Caco-2 (cell line): ENCODE measurements around the gene SDCCAG8. TPM values are rescaled to one million over a fixed set of nuclear protein-coding genes. Genes with fewer than 3 reads are reported as not detected.

ENCODE experiments used
- BruUV-seq: library from RNA; stranded (reverse); fragments of 400-500 nt; replicated peaks from 2 replicates; lab custom pipeline; 2021; lab: Mats Ljungman, UMichigan
- CTCF ChIA-PET: fragments of 300-600 bp; sonication (Branson Sonifier 250); formaldehyde crosslinking; loops from one replicate; lab custom pipeline; 2022; ENCODE audit warnings: antibody characterized with exemption; lab: Charles Lee
- POLR2A ChIA-PET: fragments of 300-600 bp; sonication (Branson Sonifier 250); formaldehyde crosslinking; loops from one replicate; lab custom pipeline; 2022; ENCODE audit warnings: antibody characterized with exemption; lab: Charles Lee
- DNase-seq, 2 experiments: peaks; one replicate each; pipeline versions ENCODE4 v3.0.0 to v3.0.0-alpha.2; 2020 to 2022
- H3K27me3 ChIP-seq: replicated peaks from 2 replicates; pipeline ENCODE4 v1.6.0; 2011; ENCODE audit warnings: low read length; ENCODE audit not compliant: control insufficient read depth, insufficient read depth
- H3K36me3 ChIP-seq: 2 replicates; pipeline ENCODE4 v1.5.1; 2011; ENCODE audit warnings: low read length; ENCODE audit not compliant: control insufficient read depth, insufficient read depth
- H3K4me1 ChIP-seq: fragments of 250-450 bp; sonication (Bioruptor Pico); 2 replicates; pipeline ENCODE4 v1.5.1; 2020; ENCODE audit warnings: mild to moderate bottlenecking
- H3K4me3 ChIP-seq: 2 replicates; pipeline ENCODE4 v1.5.1; 2011; ENCODE audit warnings: low read depth, mild to moderate bottlenecking, control low read depth, low read length
- H3K9me3 ChIP-seq: fragments of 250-450 bp; sonication (Bioruptor Pico); 2 replicates; pipeline ENCODE4 v1.5.1; 2020; ENCODE audit warnings: mild to moderate bottlenecking, moderate library complexity
- H3K27ac Mint-ChIP-seq: one replicate; pipeline ENCODE4 v1.8.0; 2022; ENCODE audit warnings: mixed read lengths; ENCODE audit not compliant: unreplicated experiment
- H3K27me3 Mint-ChIP-seq: one replicate; pipeline ENCODE4 v1.8.0; 2022; ENCODE audit warnings: mixed read lengths; ENCODE audit not compliant: insufficient read depth, unreplicated experiment
- H3K36me3 Mint-ChIP-seq: one replicate; pipeline ENCODE4 v1.8.0; 2022; ENCODE audit warnings: mild to moderate bottlenecking, mixed read lengths; ENCODE audit not compliant: insufficient read depth, unreplicated experiment
- H3K4me1 Mint-ChIP-seq: one replicate; pipeline ENCODE4 v1.8.0; 2022; ENCODE audit warnings: low read depth, mixed read lengths; ENCODE audit not compliant: unreplicated experiment
- H3K4me3 Mint-ChIP-seq: one replicate; pipeline ENCODE4 v1.8.0; 2022; ENCODE audit warnings: mild to moderate bottlenecking, moderate library complexity, mixed read lengths; ENCODE audit not compliant: unreplicated experiment
- H3K9me3 Mint-ChIP-seq: one replicate; pipeline ENCODE4 v1.8.0; 2022; ENCODE audit warnings: mixed read lengths; ENCODE audit not compliant: unreplicated experiment
- CTCF ChIP-seq, 2 experiments: fragments of 200-600 bp in 1 of 2; IDR thresholded peaks; 1 replicate in 1 of 2; 2 replicates in 1 of 2; pipeline versions ENCODE4 v1.5.1 to v1.8.0; 2011 to 2022; ENCODE audit warnings: antibody characterized with exemption in 1 of 2, control low read depth in 1 of 2, inconsistent platforms in 1 of 2, low read depth in 1 of 2, low read length in 1 of 2, mild to moderate bottlenecking in 1 of 2, moderate library complexity in 1 of 2; ENCODE audit not compliant: insufficient read depth in 1 of 2, severe bottlenecking in 1 of 2, unreplicated experiment in 1 of 2
- intact Hi-C: fragments of 100-400 bp; cut with micrococcal nuclease; formaldehyde crosslinking; loops from one replicate; pipeline ENCODE4 v1.10.0; 2022; ENCODE audit not compliant: unreplicated experiment
- total RNA-seq: library from RNA; stranded (reverse); gene quantifications from 2 replicates; pipeline ENCODE4 v1.2.3, GENCODE V29; 2022

SDCCAG8 gene
- total RNA-seq, 1 experiment from 2014 or later = 23.0 TPM

- DNase-seq = no peak
- Mint-ChIP-seq H3K4me1 (no peaks in the 10 kb centered on the region), H3K36me3 (no peaks in the 10 kb centered on the region), H3K27ac (no peak overlapping the region), H3K9me3 (no peaks in the 10 kb centered on the region), H3K4me3 (no peak overlapping the region), H3K27me3 (no peaks in the 10 kb centered on the region)
- Histone ChIP-seq H3K36me3 (no peaks in the 10 kb centered on the region), H3K9me3 (no peaks in the 10 kb centered on the region), H3K4me3 (no peak overlapping the region), H3K27me3 (no peaks in the 10 kb centered on the region), H3K4me1 (no peaks in the 10 kb centered on the region)
- intact Hi-C loops = no loop called here
- POLR2A ChIA-PET = no interaction called here
- TF ChIP-seq CTCF (IDR thresholded peaks at IDR 0.05; ENCODE audit: insufficient read depth in 1 of 2, low read depth in 1 of 2, low read length in 1 of 2, severe bottlenecking in 1 of 2, unreplicated experiment in 1 of 2) = no peak
- CTCF ChIA-PET = no interaction called here
- BruUV-seq = no TSS peak
Measured at GRCh38 chr1:243402868-243403267, 147.0 kb downstream of the SDCCAG8 start.

GRCh38 chr1:243406424-243406823, 150.6 kb downstream of the SDCCAG8 start:
- no peaks in the 10 kb centered on the region for H3K36me3 Mint-ChIP-seq
- TF ChIP-seq CTCF (IDR thresholded peaks at IDR 0.05; ENCODE audit: insufficient read depth in 1 of 2, low read depth in 1 of 2, low read length in 1 of 2, severe bottlenecking in 1 of 2, unreplicated experiment in 1 of 2) = no peak
- Histone ChIP-seq H3K27me3 (no peaks in the 10 kb centered on the region), H3K36me3 (no peaks in the 10 kb centered on the region), H3K9me3 (no peaks in the 10 kb centered on the region), H3K4me3 (no peak overlapping the region), H3K4me1 (no peaks in the 10 kb centered on the region)
- H3K4me3 Mint-ChIP-seq = no peak overlapping the region
- H3K9me3 Mint-ChIP-seq = no peaks in the 10 kb centered on the region
- CTCF ChIA-PET = no interaction called here
- no peaks in the 10 kb centered on the region for H3K4me1 Mint-ChIP-seq
- no TSS peak for BruUV-seq
- no peak overlapping the region for H3K27ac Mint-ChIP-seq
- no peak for DNase-seq
- no peaks in the 10 kb centered on the region for H3K27me3 Mint-ChIP-seq
- intact Hi-C loops = no loop called here
- POLR2A ChIA-PET = no interaction called here

- TF ChIP-seq CTCF (IDR thresholded peaks at IDR 0.05; ENCODE audit: insufficient read depth in 1 of 2, low read depth in 1 of 2, low read length in 1 of 2, severe bottlenecking in 1 of 2, unreplicated experiment in 1 of 2) = no peak
- H3K4me1 Mint-ChIP-seq = no peaks in the 10 kb centered on the region
- Histone ChIP-seq H3K4me3 (no peak overlapping the region), H3K36me3 (no peaks in the 10 kb centered on the region), H3K4me1 (no peaks in the 10 kb centered on the region), H3K27me3 (no peaks in the 10 kb centered on the region), H3K9me3 (no peaks in the 10 kb centered on the region)
- no peak overlapping the region for H3K27ac Mint-ChIP-seq
- H3K9me3 Mint-ChIP-seq = no peaks in the 10 kb centered on the region
- POLR2A ChIA-PET = no interaction called here
- no peaks in the 10 kb centered on the region for H3K36me3 Mint-ChIP-seq
- CTCF ChIA-PET = no interaction called here
- intact Hi-C loops = no loop called here
- DNase-seq = no peak
- no peaks in the 10 kb centered on the region for H3K27me3 Mint-ChIP-seq
- no peak overlapping the region for H3K4me3 Mint-ChIP-seq
- no TSS peak for BruUV-seq
Measured at GRCh38 chr1:243407284-243408018, 151.6 kb downstream of the SDCCAG8 start.
